Gastroesophageal sphincter (tissue), 3 donors: ENCODE results near the gene TEDDM1.

Source experiments
- POLR2A ChIP-seq, 2 donors: fragments of 450-650 bp; IDR thresholded peaks; one replicate each; pipeline ENCODE4 v1.6.1; 2017; ENCODE audit warnings: antibody characterized with exemption in 2 of 2, mild to moderate bottlenecking in 2 of 2, moderate library complexity in 1 of 2
- POLR2AphosphoS5 ChIP-seq: sonication (generic); formaldehyde crosslinking; IDR thresholded peaks from one replicate; pipeline ENCODE4 v1.6.1; 2017; ENCODE audit warnings: antibody characterized with exemption
- TF ChIP-seq, protein P1 (sequence below), 4 experiments: fragments of 200-600 bp in 2 of 4; fragments of 450-650 bp in 2 of 4; sonication (generic) in 1 of 4; IDR thresholded peaks; one replicate each; pipeline ENCODE4 v1.5.1; 2017 to 2019; ENCODE audit warnings: antibody characterized with exemption in 4 of 4, mild to moderate bottlenecking in 2 of 4, moderate library complexity in 2 of 4

- TF ChIP-seq POLR2A (IDR thresholded peaks at IDR 0.05): no peak
- TF ChIP-seq, protein P1, sequence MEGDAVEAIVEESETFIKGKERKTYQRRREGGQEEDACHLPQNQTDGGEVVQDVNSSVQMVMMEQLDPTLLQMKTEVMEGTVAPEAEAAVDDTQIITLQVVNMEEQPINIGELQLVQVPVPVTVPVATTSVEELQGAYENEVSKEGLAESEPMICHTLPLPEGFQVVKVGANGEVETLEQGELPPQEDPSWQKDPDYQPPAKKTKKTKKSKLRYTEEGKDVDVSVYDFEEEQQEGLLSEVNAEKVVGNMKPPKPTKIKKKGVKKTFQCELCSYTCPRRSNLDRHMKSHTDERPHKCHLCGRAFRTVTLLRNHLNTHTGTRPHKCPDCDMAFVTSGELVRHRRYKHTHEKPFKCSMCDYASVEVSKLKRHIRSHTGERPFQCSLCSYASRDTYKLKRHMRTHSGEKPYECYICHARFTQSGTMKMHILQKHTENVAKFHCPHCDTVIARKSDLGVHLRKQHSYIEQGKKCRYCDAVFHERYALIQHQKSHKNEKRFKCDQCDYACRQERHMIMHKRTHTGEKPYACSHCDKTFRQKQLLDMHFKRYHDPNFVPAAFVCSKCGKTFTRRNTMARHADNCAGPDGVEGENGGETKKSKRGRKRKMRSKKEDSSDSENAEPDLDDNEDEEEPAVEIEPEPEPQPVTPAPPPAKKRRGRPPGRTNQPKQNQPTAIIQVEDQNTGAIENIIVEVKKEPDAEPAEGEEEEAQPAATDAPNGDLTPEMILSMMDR (IDR thresholded peaks at IDR 0.05): no peak
- TF ChIP-seq POLR2AphosphoS5: no peak
Measured at GRCh38 chr1:182407724-182408123, 7.3 kb upstream of the TEDDM1 start.
